Stimulated activated CD8-positive, alpha-beta memory T cell treated with anti-CD3 and anti-CD28 coated beads, Interleukin-15, amount 100 ng/mL, for 48 hours (primary cell): ENCODE data around the gene MEG3.
"Not testable (repeated sequence)": the region's sequence is repeated elsewhere in the genome, so short reads cannot be mapped to it uniquely, and the experiment has no call there.

Experiments
- DNase-seq, 2 donors: peaks; one replicate each; pipeline ENCODE4 v3.0.0-alpha.2; 2020; ENCODE audit warnings: low read depth in 2 of 2

The MEG3 gene

DNA sequence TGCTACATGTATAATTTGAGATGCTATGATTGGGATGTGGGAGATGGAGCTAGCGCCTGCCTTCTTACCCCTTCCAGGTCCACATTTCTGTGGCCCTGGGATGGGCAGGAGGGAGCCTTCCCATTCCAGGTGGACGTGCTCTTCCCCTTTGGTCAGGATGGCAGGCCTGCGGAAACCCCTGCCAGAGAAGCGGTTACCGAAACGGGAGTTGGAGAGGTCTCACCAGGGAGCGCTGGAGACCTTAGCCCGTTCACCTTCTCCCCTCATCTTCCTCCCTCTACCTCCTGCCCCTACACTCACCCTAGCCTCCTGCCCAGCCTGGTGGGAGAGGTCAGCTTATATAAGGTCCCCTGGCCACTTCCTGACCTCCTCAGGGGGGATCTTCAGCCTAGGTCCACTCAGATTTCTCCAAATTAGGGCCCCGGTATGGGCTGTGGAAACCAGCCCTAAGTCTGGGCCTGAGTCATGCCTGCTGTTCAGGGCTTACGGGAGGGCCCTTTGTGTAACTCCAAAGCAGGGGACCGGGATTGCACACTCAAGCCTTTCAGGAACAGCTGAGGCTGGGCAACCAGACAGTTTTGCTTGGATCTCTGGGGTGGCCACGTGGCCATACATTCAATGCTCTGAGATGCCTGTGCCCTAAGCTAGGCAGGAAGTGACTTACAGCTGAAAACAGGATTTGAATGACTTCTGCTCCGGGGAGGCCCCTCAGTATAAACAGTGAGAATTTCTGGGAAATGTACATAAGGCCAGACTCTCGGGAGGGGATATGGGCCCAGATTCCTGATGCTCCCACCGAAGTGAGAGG is 10.2 kb upstream of the MEG3 start:
- DNase-seq, result no peak

DNA sequence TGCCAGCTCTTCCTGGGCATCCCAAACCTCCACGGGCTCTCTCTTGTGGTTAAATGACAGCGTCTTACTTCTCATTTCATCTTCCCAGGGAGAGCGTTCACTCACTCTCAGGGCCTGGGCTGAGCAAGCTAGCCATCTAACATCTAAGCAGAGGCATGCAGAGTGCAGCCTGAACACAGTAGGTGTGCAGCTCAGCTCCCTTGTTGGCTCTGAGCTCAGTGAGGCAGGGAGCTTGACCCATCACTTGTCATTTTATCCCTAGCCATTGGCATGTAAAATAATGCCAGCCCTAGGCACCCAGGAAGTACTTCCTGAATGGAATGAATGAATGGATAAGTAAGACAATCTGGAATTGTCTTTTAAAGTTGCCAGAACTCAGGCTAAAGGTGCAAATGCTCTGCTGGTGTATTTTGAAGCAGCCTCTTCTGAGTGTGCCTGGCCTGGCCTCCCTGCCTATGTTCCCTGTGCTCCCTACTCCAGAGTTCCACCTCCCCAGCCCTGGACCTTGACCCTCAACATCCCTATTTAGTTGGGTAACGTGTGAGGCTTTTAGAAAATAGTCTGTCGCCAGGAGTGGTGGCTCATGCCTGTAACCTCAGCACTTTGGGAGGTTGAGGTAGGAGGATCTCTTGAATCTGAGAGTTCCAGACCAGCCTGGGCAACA is 9.5 kb upstream of the MEG3 start:
- DNase-seq, result no peak

DNA sequence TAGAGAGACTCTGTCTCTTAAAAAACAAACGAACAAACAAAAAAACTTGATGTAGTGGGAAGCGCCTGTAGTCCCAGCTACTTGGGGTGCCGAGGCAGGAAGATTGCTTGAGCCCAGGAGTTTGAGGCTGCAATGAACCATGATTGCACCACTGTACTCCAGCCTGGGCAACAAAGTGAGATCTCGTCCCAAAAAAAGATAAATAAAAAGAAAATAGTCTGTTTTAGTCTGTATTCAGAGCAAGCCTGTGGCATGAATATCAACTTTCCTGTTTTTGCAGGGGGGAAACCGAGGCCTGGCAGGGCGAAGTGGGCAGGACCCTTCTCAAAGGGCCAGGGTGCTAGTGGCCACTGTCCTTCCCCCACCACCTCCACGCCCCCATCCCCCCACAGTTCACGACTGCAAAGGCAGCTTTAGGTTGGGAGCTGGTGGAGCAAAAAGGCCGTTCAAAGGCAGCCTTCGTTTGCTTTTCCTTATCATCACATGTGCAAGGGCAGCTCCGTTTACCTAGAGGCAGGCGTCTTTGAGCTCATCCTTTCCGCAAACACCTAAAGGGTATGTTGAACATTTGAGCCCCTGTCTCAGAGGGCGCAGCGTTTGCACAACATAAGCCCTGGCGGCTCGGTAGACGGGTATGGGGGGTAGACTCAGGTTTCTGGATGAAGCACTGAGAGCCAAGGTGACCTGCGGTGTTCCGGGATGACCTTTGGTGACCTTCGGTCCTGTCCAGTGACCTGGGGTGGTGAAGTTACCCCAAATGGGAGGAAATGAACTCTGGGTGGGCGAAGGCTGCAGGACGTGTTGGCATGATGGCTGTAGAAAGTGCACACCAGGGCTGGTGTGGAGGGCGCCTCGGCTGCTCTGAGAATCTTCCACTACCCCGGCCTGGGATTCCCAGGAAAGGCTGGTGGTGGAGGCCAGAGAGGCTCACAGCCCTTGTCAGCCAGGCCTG is 8.7 kb upstream of the MEG3 start:
- DNase-seq, result no peak

DNA sequence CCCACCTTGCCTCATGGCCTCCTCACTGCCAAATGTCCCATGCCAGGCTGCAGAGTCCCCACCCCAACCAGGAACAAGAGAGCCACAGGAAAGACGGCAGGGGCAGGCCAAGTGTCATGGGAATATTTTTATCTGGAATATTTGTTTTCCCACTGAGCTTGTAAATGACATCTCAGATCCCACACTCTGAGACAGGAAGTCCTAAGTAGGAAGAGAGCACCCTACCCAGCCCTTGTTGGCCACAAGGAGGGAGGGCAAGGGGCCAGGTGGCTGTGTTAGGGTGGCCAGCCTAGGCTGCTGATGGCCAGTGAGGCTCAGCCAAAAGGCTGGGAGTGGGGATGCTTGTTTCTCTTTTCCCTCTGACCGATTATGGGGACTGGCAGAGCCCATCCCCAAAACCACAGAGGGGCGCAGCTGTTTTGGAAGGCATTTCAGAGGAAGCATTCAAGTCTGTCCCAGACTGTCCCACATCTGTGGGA is 7.7 kb upstream of the MEG3 start:
- no peak for DNase-seq

DNA sequence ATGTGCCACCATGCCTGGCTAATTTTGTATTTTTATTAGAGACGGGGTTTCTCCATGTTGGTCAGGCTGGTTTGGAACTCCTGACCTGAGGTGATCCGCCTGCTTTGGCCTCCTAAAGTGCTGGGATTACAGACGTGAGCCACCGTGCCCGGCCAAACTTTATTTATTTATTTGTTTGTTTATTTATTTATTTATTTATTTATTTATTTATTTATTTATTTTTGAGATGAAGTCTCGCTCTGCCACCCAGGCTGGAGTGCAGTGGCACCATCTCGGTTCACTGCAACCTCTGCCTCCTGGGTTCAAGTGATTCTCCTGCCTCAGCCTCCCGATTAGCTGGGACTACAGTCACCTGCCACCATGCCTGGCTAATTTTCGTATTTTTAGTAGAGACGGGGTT is 7.0 kb upstream of the MEG3 start:
- DNase-seq, result not testable (repeated sequence)

DNA sequence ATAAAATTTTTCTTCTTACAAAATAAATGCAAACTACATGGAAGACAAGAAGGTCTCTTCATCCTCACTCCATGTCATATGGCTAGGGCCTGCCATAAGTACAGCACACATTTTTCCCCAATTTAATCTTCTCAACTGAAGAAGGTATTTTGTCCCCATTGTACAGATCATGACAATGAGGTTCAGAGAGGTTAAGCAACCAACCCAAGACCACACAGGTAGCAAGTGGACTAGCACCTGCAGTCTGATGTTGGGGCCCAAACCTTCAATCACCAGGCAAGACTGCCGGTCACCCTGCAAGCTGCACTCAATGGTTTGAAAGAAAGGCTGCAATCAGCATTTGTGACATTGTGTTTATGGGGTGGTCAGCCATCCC is 6.5 kb upstream of the MEG3 start:
- DNase-seq, result no peak

DNA sequence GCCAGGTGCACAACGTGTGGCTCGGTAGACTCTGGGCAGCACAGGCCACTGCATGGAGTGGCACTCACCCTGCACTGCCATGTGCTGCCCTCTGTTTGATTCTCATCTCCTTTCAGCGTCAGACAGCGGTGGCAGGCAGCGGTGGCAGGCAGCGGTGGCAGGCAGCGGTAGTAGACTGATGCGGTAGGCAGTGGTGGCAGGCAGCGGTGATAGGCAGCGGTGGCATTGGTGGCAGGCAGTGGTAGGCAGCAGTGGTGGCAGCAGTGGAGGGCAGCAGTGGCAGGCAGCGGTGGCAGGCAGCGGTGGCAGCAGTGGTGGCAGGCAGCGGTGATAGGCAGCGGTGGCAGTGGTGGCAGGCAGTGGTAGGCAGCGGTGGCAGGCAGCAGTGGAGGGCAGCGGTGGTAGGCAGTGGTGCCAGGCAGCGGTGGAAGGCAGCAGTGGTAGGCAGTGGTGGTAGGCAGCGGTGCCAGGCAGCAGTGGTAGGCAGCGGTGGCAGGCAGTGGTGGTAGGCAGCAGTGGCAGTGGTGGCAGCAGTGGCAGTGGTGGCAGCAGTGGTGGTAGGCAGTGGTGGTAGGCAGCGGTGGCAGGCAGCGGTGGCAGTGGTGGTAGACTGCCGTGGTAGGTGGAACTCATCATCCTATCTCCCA is 6.0 kb upstream of the MEG3 start:
- DNase-seq, result no peak

DNA sequence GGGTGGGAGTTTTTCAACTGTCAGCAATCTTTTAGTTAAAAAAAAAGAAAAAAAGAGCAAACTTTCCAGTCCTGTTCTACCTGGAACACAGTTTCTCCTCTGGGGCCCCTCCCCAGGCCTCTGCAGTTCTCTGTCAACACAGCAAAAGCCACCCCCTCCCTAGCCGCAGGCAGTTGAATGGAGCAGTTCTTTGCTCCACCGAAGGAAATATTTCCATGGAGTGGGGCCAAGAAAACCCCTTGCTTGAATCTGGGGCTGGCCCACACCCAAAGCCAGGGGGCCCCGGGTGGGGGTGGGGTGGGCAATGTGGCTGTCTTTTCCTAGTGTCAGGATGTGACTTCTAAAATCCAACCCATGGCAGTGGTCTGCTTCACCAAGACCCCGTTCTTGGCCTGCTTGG is 5.0 kb upstream of the MEG3 start:
- no peak for DNase-seq

DNA sequence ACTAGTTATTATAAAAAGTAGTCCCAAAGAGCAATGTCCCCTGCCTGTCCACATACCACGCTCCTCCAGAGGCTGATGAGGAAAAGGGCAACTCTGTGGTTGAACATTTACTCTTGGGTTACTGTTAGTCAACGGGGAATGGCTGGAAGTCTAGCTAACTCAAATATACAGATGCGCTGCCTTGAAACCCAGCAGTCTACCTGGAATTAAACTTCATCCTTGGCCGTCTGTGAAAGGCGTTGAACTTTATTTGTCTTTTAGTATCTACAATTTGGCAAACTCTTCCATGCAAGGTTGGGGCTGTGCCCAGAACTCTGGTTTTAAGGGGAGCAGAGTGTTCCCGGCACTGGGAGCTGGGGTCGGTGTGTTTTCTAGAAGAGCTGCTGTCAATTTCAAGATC is 3.9 kb upstream of the MEG3 start:
- no peak for DNase-seq

DNA sequence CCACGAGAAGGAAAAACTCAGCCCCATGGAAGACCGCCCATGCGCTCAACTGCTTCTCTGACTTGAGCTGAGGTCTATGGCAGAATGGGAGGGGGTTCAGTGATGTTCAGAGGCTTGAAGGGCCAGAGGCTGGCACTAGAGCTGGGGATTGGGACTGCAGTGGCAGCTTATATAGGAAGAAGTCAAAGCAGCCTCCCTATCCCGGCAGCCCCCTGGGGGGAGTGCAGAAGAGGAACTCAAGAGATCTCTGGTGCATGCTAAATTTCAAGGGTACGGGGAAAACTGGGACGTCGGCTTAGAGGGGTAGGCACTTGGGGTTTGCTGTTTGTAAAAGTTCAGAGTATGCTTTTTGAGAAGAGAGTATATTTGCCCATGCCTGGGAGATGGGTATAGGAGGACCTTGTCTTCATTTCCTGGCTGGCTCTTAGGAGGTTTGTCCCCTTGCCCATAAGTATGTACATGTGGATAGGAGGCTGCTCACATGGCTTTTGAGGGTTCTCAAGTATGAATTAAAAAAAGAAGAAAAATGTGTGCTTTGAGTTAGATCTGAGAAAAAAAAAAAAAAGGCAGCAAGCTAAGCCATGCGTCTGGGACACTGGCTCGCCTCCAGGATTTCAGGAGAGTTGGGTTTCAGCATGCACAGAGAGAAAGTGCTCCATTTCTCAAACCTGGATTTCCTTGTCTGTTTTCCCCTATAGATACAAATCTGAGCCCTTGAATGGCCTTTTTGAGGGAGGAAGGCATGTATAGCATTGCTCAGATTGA is 3.2 kb upstream of the MEG3 start:
- no peak for DNase-seq

DNA sequence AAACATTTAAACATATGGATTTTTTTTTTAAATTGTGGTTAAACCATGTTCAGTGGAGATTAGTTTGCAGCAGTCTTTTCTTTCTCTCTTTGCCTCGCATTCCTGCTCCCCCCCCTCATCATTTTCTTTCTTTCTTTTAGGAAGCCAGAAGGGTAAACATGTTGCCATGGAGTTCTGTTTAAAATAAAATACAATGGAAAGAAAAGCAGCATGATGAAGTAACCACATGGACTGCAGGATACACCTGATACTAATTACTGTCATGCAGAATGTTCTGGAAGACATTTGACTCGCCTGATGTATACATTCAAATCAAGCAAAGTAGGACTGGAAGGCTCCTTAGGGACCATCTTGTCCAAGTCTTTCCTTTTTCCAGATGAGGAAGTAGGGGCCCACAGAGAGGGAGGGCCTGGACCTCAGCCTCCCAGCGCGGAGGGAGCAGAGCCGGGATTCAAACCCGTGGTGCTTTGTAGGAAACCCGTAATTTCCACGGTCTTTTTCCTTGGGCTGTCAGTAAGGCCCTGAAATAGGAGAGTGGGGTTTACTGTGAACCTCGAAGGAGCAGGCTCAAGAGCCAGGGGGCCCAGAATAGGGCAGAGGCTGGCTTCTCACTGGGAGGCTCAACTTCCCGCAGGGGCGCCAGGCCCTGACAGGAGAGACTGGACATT is 2.4 kb upstream of the MEG3 start:
- no peak for DNase-seq

DNA sequence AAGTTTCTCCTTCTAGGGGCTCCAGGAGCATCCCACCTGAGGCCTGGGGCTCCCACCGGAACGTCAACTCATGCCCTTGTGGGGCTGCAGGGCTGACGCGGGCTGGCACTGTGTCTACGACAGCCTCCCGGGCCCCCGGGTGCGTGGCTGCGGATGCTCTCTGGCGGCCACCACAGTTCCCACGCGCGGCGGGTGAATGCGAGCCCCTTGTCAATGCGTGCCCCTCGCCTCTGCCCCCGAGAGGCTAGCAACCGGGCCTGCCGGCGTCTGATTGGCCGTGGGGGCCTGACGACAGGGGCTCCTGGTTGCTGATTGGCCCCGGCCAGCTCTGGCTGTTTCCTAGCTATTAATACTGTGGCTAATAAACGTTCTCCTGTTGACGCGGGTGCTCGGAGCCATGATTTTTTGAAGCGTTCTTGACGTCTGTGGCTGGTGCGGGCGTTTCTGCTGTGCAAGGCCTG is 1.8 kb upstream of the MEG3 start:
- DNase-seq, result no peak

DNA sequence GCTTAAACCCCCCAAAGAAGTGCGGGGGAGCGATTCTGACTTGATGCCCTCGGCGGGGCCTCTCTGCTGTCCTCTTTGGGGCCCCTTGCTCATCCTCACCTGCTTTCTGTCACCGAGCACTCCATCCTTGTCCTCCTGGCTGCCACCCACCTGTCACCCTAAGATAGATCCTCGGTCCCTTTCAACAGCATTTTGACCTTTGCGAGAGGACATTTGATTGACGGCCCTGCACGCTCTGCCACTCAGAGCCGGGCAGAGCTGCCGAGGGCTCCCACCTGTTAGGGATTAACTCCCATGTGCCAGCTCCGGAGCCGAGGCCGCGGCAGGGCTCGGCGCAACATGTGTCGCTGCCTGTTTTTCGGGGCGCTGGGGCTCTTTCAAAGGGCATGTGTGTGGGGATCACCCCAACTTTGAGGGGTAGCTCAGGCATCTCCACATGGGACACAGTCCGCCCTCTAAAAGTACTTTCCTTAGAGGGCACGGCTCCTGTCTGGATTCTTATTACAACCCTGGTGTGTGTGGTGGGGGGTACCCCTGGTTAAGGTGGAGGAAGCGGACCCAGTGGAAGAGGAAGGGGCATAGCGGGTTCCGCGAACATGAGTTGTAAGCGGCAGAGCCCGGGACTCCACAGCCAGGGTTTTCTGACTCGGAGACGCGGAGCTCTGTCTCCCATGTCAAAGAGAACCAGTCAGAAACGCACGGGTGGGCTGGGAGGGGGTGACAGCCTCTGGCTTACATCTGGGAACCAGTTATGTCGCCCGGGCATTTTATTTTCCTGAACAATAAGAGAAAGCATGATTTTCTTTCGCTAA is 811 bp upstream of the MEG3 start:
- DNase-seq, result no peak

DNA sequence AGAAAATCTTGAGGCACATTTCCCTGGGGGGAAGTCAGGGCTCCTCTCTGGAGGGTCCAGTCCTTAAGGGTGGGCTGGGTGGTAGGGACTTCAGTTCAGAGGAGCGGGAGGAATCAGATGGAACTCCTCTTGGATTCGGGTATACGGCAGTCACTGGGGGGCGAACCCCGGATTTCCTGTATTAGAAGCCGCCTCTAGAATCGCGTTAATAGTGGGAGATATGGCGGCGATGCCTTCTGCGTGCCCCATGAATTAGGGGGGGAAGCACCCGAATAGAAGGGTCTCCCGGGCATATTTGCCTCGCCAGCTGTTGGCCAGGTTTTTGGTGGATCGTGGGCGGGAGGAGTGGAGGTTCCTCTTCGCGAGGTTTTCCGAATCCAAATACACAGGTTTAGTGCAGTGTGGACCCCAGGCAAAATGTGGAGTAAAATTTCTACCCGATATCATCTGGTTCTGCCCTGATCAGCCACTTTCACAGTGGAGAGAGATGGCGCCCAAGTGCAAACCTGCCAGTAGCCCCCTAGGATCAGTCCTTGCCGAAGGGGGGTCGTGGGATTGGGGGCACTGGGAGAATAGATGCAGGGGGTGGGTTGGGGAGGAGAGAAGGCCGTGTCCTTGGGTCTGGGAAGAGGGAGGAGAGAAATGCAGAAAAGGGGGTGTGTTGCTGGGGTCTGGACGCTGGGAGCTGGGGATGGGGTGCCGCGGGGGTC is 628 bp downstream of the MEG3 start:
- no peak for DNase-seq

DNA sequence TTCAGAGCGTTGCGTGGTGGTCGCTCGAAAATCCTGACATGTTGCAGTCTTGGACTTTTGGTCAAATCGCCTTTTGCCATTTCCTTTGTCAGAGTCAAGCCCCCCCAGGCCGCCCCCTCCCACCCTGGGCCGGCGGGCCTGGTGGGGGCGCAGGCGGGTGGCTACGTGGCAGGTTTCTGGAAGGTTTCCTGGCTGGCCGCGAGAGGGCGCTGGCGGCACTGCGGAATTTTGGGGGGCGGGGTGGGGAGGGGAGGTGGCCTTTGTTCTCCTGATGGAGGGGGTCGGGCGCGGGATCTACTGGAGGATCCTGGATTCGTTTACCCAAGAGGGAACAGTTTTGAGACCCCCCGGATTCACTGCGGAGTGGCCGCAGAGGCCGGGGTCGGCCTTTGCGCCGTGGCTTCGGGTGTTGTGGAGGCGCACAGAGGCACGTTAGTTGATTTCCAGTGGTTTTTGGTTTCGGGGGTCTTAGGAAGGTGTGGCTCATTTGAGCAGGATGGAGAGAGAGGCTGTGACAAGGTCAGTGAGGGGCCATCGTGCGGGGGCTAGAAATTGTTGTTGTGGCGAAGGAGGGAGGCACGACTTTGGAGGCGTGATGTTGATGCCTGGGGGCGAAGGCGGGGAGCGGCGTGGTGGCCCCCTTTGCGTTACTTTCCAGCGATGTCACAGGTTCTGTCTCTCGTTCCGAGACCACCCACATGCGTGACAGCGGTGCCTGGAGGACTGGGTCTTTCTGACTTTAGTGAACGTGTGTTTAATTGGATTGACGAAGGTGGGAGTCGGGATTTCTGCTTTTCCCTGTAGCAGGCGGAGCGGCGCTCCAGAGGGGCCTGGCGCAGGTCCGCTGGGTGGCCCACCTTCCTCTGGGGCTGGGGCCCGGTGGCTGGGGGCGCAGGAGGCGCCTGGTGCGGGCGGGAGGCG is 1.4 kb downstream of the MEG3 start:
- no peak for DNase-seq

DNA sequence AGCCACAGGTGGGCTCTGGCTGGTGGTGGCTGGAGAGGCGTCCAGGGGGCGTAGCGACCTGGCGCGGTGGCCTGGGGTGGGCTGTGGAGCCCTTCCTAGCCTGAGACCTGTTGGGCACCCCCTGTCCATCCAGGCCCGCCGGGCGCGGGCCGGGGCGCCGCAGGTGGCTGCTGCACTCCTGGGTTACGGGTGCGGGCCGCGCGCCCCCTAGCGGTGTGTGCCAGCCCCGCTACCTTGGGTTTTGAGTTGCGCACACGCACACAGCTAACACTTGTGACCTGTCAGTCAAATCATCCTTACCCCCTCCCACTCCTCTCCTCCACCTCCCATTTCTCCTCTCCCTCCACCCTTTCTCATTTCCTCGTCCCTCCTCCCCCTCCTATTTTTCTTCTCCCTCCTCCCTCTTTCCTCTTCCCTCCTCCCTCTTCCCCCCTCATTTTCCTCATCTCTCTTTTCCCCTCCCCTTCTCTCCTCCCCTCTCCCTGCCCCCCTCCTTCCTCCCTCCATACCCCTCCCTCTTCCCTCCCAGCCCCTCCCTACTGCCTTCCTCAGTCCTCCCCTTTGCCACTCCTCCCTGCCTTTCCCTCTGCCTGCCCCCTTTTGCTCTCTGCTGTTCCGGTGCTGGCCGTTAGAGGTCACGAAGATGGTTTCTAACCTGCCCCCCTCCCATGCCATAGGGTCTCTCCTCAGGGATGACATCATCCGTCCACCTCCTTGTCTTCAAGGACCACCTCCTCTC is 2.3 kb downstream of the MEG3 start:
- DNase-seq, result no peak

DNA sequence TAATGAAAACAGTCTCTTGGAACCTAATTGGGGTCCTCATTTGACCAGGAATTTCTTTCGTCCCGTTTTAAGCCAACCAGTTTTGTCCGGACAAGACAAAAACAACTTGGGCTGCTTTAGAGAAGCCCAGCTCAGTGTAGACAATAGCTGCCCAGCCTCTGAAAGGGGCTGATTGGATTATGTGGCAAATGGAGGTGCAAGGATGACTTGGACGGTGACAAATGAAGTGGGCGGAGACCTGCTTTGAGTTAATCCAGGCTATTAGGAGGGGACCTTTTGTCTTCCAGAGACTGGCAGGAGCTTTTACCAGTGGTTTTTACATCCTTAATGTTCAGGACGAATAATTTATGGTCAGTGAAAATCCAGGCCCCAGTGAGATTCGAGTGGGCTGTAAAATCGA is 4.8 kb downstream of the MEG3 start:
- DNase-seq, result no peak
